Gastroesophageal sphincter (tissue), 4 donors: ENCODE data around the gene TFB2M. TPM values are rescaled to one million over a fixed set of nuclear protein-coding genes. Genes with fewer than 3 reads are reported as not detected.
"Not testable (repeated sequence)": the region's sequence is repeated elsewhere in the genome, so short reads cannot be mapped to it uniquely, and the experiment has no call there.

Experiments
- ATAC-seq: fragments of 150-250 bp; one replicate; pipeline ENCODE4 v1.9.1; 2016; ENCODE audit warnings: mild to moderate bottlenecking, moderate library complexity
- H3K27ac ChIP-seq, 4 donors: fragments of 200-600 bp; sonication (generic) in 3 of 4; 1 replicate in 3 of 4; 2 replicates in 1 of 4; pipeline ENCODE4 v1.5.1; 2016 to 2019
- H3K27me3 ChIP-seq: fragments of 200-600 bp; sonication (generic); one replicate; pipeline ENCODE4 v1.5.1; 2019
- H3K36me3 ChIP-seq, 2 donors: fragments of 200-600 bp; sonication (generic); one replicate each; pipeline ENCODE4 v1.5.1; 2019; ENCODE audit warnings: control low read depth in 1 of 2
- H3K4me1 ChIP-seq, 3 donors: fragments of 200-600 bp; sonication (generic); 1 replicate in 2 of 3; 2 replicates in 1 of 3; pipeline ENCODE4 v1.5.1; 2016 to 2019; ENCODE audit warnings: control low read depth in 2 of 3
- H3K4me3 ChIP-seq, 2 donors: fragments of 200-600 bp; sonication (generic); one replicate each; pipeline ENCODE4 v1.5.1; 2019; ENCODE audit warnings: mild to moderate bottlenecking in 1 of 2, moderate library complexity in 1 of 2
- H3K9me3 ChIP-seq, 3 donors: fragments of 200-600 bp; sonication (generic); one replicate each; pipeline ENCODE4 v1.5.1; 2017 to 2019; ENCODE audit warnings: control low read depth in 2 of 3
- CTCF ChIP-seq, 4 experiments: fragments of 200-600 bp in 2 of 4; fragments of 450-650 bp in 2 of 4; sonication (generic) in 1 of 4; IDR thresholded peaks; one replicate each; pipeline ENCODE4 v1.5.1; 2017 to 2019; ENCODE audit warnings: antibody characterized with exemption in 4 of 4, mild to moderate bottlenecking in 2 of 4, moderate library complexity in 2 of 4
- EP300 ChIP-seq: sonication (generic); formaldehyde crosslinking; IDR thresholded peaks from one replicate; pipeline ENCODE4 v1.6.1; 2017; ENCODE audit warnings: antibody characterized with exemption, mild to moderate bottlenecking
- POLR2A ChIP-seq, 2 donors: fragments of 450-650 bp; IDR thresholded peaks; one replicate each; pipeline ENCODE4 v1.6.1; 2017; ENCODE audit warnings: antibody characterized with exemption in 2 of 2, mild to moderate bottlenecking in 2 of 2, moderate library complexity in 1 of 2
- POLR2AphosphoS5 ChIP-seq: sonication (generic); formaldehyde crosslinking; IDR thresholded peaks from one replicate; pipeline ENCODE4 v1.6.1; 2017; ENCODE audit warnings: antibody characterized with exemption
- WGBS, 2 donors: methylation state at CpG; one replicate each; pipeline ENCODE4 v1.1.5; 2018; ENCODE audit warnings: low coverage in 1 of 2; 5-methylcytosine and 5-hydroxymethylcytosine counted together
- total RNA-seq, 4 donors: library from RNA; depleted of rRNA; stranded (reverse); fragments of >200 nt; gene quantifications; one replicate each; pipeline ENCODE4 v1.1.0, GENCODE V29; 2016

TFB2M gene
- total RNA-seq, 4 donors from 2014 or later, result 7.4 to 12.8 (median 10.2) TPM

GRCh38 chr1:246591504-246591903, 25.4 kb upstream of the TFB2M start:
- H3K9me3 ChIP-seq, result no peaks in the 10 kb centered on the region
- TF ChIP-seq POLR2AphosphoS5 (no peak), POLR2A (IDR thresholded peaks at IDR 0.05) (no peak), EP300 (no peak), CTCF (IDR thresholded peaks at IDR 0.05) (no peak)
- ATAC-seq, result no peak
- 97 to 100% methylated on average over 2 to 5 of the region's 6 CpGs for WGBS, 2 donors
- peaks cover 4 to 78% (median 16%) of the 10 kb centered on the region in 3 donors for H3K4me1 ChIP-seq
- no peak overlapping the region for H3K4me3 ChIP-seq
- H3K36me3 ChIP-seq, result peaks cover 0 to 17% of the 10 kb centered on the region in 2 donors
- H3K27me3 ChIP-seq, result no peaks in the 10 kb centered on the region
- peak overlapping the region in 1 of 4 donors; percentile 16 for H3K27ac ChIP-seq

DNA sequence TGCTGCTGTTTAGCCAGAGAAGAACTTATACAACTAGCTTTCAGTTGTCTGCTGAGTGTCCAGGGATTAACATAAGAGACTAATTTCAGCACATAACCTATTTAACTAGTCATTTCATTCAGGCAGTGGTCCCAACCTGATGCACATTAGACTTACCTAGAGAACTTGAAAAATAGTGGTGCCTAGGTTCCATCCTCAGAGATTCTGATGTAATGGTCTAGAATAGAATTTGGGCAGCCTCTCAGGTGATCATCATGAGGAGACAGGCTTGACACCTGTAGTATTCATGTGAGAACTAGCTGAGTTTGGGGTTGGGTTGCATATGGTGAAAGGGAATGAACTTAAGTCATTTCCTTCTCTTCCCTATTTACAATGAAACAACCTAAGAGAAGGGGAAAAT, 25.0 kb upstream of the TFB2M start:
- Histone ChIP-seq H3K4me1 (peaks cover 4 to 76% (median 13%) of the 10 kb centered on the region in 3 donors), H3K36me3 (peaks cover 0 to 17% of the 10 kb centered on the region in 2 donors), H3K9me3 (no peaks in the 10 kb centered on the region), H3K27ac (peak overlapping the region in 1 of 4 donors; percentile 16), H3K4me3 (no peak overlapping the region), H3K27me3 (no peaks in the 10 kb centered on the region)
- TF ChIP-seq CTCF (IDR thresholded peaks at IDR 0.05) (no peak), POLR2A (IDR thresholded peaks at IDR 0.05) (no peak), EP300 (no peak), POLR2AphosphoS5 (no peak)
- no peak for ATAC-seq

- H3K36me3 ChIP-seq, result peaks cover 0 to 17% of the 10 kb centered on the region in 2 donors
- H3K9me3 ChIP-seq, H3K4me3 ChIP-seq, H3K27me3 ChIP-seq, ATAC-seq: not testable (repeated sequence)
- H3K4me1 ChIP-seq, result peaks cover 8 to 76% (median 11%) of the 10 kb centered on the region in 3 donors
- H3K27ac ChIP-seq, result peak overlapping the region in 1 of 4 donors; percentile 37
- 93 to 100% methylated on average over 2 to 9 of the region's 10 CpGs for whole genome bisulfite sequencing, 2 donors
Measured at GRCh38 chr1:246589919-246590318, 23.9 kb upstream of the TFB2M start.

DNA sequence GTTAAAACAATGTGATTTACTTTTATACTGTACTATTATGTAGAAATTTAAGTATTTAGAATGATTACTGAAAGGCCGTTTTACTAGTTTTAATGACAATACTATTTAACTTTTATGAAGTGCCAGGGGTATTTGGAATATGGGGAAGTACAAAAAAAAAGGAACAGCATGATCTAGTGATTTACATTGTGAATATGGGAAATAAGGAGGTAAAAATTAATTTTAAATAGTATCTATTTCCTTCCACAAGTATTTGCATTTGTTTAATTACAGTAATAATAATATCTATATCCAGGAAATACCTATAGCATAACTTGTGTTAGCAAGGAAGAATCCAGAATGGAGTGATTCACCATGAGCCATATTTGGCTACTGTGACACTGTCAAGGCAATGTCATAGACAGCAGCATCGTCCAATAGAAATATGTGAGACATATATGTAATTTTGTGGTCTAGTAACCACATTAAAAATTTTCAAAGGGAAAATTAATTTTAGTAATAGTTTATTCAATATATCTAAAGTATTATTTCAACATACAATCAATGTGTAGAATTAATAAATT, 22.2 kb upstream of the TFB2M start:
- H3K4me1 ChIP-seq, result peaks cover 20 to 81% (median 25%) of the 10 kb centered on the region in 3 donors
- no peak for ATAC-seq
- H3K36me3 ChIP-seq, result peaks cover 0 to 13% of the 10 kb centered on the region in 2 donors
- WGBS, 2 donors, result 43 to 48% methylated on average over 2 of the region's 2 CpGs
- no peaks in the 10 kb centered on the region for H3K9me3 ChIP-seq
- no peak for TF ChIP-seq POLR2A (IDR thresholded peaks at IDR 0.05)
- TF ChIP-seq EP300, result no peak
- TF ChIP-seq CTCF (IDR thresholded peaks at IDR 0.05), result no peak
- TF ChIP-seq POLR2AphosphoS5, result no peak
- peak overlapping the region in 3 of 4 donors; percentile 71 to 88 (median 75) for H3K27ac ChIP-seq
- H3K27me3 ChIP-seq, result no peaks in the 10 kb centered on the region
- H3K4me3 ChIP-seq, result no peak overlapping the region

GRCh38 chr1:246587606-246588005, 21.5 kb upstream of the TFB2M start:
- Histone ChIP-seq H3K27ac (peak overlapping the region; percentile 69 to 88 (median 73)), H3K36me3 (peaks cover 0 to 12% of the 10 kb centered on the region in 2 donors), H3K27me3 (no peaks in the 10 kb centered on the region), H3K4me3 (no peak overlapping the region), H3K9me3 (no peaks in the 10 kb centered on the region), H3K4me1 (peaks cover 25 to 81% (median 28%) of the 10 kb centered on the region in 3 donors)
- ATAC-seq, result no peak
- TF ChIP-seq EP300, result no peak
- TF ChIP-seq POLR2A (IDR thresholded peaks at IDR 0.05), result no peak
- TF ChIP-seq POLR2AphosphoS5, result peak; percentile 14
- TF ChIP-seq CTCF (IDR thresholded peaks at IDR 0.05), result no peak
- 18 to 30% methylated on average over 3 of the region's 3 CpGs for WGBS, 2 donors
